Colonic mucosa (tissue), 4 donors: ENCODE data around the gene MPL. TPM values are rescaled to one million over a fixed set of nuclear protein-coding genes. Genes with fewer than 3 reads are reported as not detected.
"Not testable (repeated sequence)": the region's sequence is repeated elsewhere in the genome, so short reads cannot be mapped to it uniquely, and the experiment has no call there.

Source experiments
- DNase-seq: peaks from one replicate; pipeline ENCODE4 v3.0.0-alpha.2; 2020
- H3K27ac ChIP-seq: fragments of 200-600 bp; one replicate; pipeline ENCODE4 v1.8.0; 2021
- H3K27me3 ChIP-seq: fragments of 200-600 bp; one replicate; pipeline ENCODE4 v1.8.0; 2021
- H3K36me3 ChIP-seq: fragments of 200-600 bp; one replicate; pipeline ENCODE4 v1.8.0; 2021
- H3K4me1 ChIP-seq: fragments of 200-600 bp; one replicate; pipeline ENCODE4 v1.8.0; 2021; ENCODE audit warnings: mild to moderate bottlenecking
- H3K4me3 ChIP-seq: fragments of 200-600 bp; one replicate; pipeline ENCODE4 v1.8.0; 2021
- H3K9ac ChIP-seq, 2 donors: one replicate each; pipeline ENCODE4 v1.7.0; 2013; ENCODE audit warnings: control low read depth in 2 of 2, low read depth in 2 of 2, low read length in 2 of 2
- H3K9me3 ChIP-seq: fragments of 200-600 bp; one replicate; pipeline ENCODE4 v1.8.0; 2021
- CTCF ChIP-seq: fragments of 200-600 bp; IDR thresholded peaks from one replicate; pipeline ENCODE4 v1.8.0; 2022; ENCODE audit warnings: antibody characterized with exemption, mild to moderate bottlenecking
- intact Hi-C: fragments of 100-400 bp; cut with DNase I; formaldehyde crosslinking; loops from one replicate; pipeline ENCODE4 v1.14.1; 2022
- total RNA-seq, 2 donors: library from RNA; stranded (reverse); fragmentation: NEBNext Ultra II Directional in 1 of 2; extraction: Animal tissue kit (Norgen Biotek cat#: 25700) in 1 of 2; gene quantifications; one replicate each; pipeline ENCODE4 v1.2.1, GENCODE V29; 2021
- donor health status: healthy.
- donor health status: DM: no; HTN: no; CAD: no.
- donor health status: DM: no; HTN: no; CAD: no.

MPL gene
- total RNA-seq, 2 donors from 2014 or later = 0.12 TPM; not detected in 1

DNA sequence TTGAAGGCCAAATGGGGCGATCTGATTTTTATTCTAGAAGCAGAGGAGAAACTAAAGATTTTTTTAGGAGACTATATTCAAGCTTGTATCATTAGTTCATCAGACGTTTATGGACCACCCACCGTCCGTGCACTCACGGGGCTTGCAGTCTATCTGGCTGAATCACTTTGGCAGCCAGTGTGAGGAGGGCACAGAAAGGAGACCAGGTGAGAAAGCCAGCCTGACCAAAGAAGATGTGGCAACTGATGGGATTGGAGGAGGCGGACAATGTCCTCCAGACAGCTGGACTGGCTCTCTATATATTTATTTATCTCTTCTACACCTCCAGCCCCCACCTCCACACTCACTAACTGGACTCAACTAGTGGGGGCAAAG lies 31.0 kb downstream of the MPL start:
- TF ChIP-seq CTCF = no peak
- no peaks in the 10 kb centered on the region for H3K27me3 ChIP-seq
- no peak for DNase-seq
- peak overlapping the region; percentile 96 for H3K27ac ChIP-seq
- H3K4me1 ChIP-seq = peaks cover 13% of the 10 kb centered on the region
- H3K9me3 ChIP-seq = no peaks in the 10 kb centered on the region
- H3K36me3 ChIP-seq = peaks cover 13% of the 10 kb centered on the region
- intact Hi-C loops = no loop called here
- H3K9ac ChIP-seq = peak overlapping the region; percentile 86 to 93
- peak overlapping the region; percentile 53 for H3K4me3 ChIP-seq

DNA sequence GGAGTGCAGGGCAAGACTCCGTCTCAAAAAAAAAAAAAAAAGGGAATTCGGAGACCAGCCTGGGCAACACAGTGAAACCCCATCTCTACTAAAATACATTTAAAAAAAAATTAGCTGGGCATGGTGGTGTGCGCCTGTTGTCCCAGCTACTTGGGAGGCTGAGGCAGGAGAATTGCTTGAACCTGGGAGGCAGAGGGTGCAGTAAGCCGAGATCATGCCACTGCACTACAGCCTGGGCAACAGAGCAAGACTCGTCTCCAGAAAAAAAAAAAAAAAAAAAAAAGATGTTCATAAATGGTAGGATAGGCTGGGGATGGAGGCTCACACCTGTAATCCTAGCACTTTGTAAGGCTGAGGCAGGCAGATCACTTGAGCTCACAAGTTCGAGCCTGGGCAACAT lies 32.2 kb downstream of the MPL start:
- intact Hi-C loops, H3K4me3 ChIP-seq, H3K27me3 ChIP-seq, H3K9ac ChIP-seq, H3K9me3 ChIP-seq, DNase-seq, H3K27ac ChIP-seq, H3K36me3 ChIP-seq: not testable (repeated sequence)
- H3K4me1 ChIP-seq = peaks cover 13% of the 10 kb centered on the region

- TF ChIP-seq CTCF = no peak
- intact Hi-C loops = no loop called here
- no peak overlapping the region for H3K9ac ChIP-seq
These were observed 32.9 kb downstream of the MPL start for GRCh38 chr1:43370564-43370963.

GRCh38 chr1:43372172-43372571 lies 34.6 kb downstream of the MPL start:
- no peak for TF ChIP-seq CTCF
- no peaks in the 10 kb centered on the region for H3K4me1 ChIP-seq
- H3K27ac ChIP-seq = no peak overlapping the region
- H3K9ac ChIP-seq = no peak overlapping the region
- no peaks in the 10 kb centered on the region for H3K27me3 ChIP-seq
- H3K36me3 ChIP-seq = no peaks in the 10 kb centered on the region
- intact Hi-C loops = no loop called here
- H3K4me3 ChIP-seq = no peak overlapping the region
- DNase-seq = no peak
- H3K9me3 ChIP-seq = no peaks in the 10 kb centered on the region

More at GRCh38 chr1:43370564-43370963, 32.9 kb downstream of the MPL start:
- H3K4me1 ChIP-seq = peaks cover 8% of the 10 kb centered on the region
- no peak for DNase-seq
- no peak overlapping the region for H3K4me3 ChIP-seq
- no peaks in the 10 kb centered on the region for H3K36me3 ChIP-seq
- H3K27me3 ChIP-seq = no peaks in the 10 kb centered on the region
- H3K9me3 ChIP-seq = no peaks in the 10 kb centered on the region
- no peak overlapping the region for H3K27ac ChIP-seq

GRCh38 chr1:43373066-43373940 lies 35.7 kb downstream of the MPL start:
- H3K9me3 ChIP-seq = no peaks in the 10 kb centered on the region
- H3K4me1 ChIP-seq = no peaks in the 10 kb centered on the region
- TF ChIP-seq CTCF = no peak
- intact Hi-C loops = no loop called here
- no peak overlapping the region for H3K9ac ChIP-seq
- no peaks in the 10 kb centered on the region for H3K27me3 ChIP-seq
- no peak overlapping the region for H3K4me3 ChIP-seq
- no peaks in the 10 kb centered on the region for H3K36me3 ChIP-seq
- no peak for DNase-seq
- no peak overlapping the region for H3K27ac ChIP-seq

GRCh38 chr1:43376723-43377235 lies 39.2 kb downstream of the MPL start:
- Histone ChIP-seq H3K4me1 (no peaks in the 10 kb centered on the region), H3K9ac (no peak overlapping the region), H3K27ac (no peak overlapping the region), H3K27me3 (no peaks in the 10 kb centered on the region), H3K4me3 (no peak overlapping the region), H3K9me3 (no peaks in the 10 kb centered on the region), H3K36me3 (no peaks in the 10 kb centered on the region)
- TF ChIP-seq CTCF = no peak
- intact Hi-C loops = no loop called here
- no peak for DNase-seq
